Upper lobe of right lung (tissue), 1 donor: Measurements from ENCODE around the gene ABLIM2. TPM values are rescaled to one million over a fixed set of nuclear protein-coding genes. Genes with fewer than 3 reads are reported as not detected.

Source experiments
- ATAC-seq: fragments of 200-7000 bp; cut with Tn5 transposase; one replicate; pipeline ENCODE4 v1.9.1; 2020; ENCODE audit warnings: mild to moderate bottlenecking, moderate library complexity
- DNase-seq: peaks from one replicate; pipeline ENCODE4 v3.0.0-alpha.2; 2020
- H3K27ac ChIP-seq: fragments of 200-600 bp; one replicate; pipeline ENCODE4 v1.8.0; 2022
- H3K27me3 ChIP-seq: fragments of 200-600 bp; one replicate; pipeline ENCODE4 v1.8.0; 2022; ENCODE audit warnings: mild to moderate bottlenecking
- H3K36me3 ChIP-seq: fragments of 200-600 bp; one replicate; pipeline ENCODE4 v1.8.0; 2022
- H3K4me1 ChIP-seq: fragments of 200-600 bp; one replicate; pipeline ENCODE4 v1.8.0; 2022
- H3K4me3 ChIP-seq: fragments of 200-600 bp; one replicate; pipeline ENCODE4 v1.8.0; 2022; ENCODE audit warnings: mild to moderate bottlenecking
- H3K9me3 ChIP-seq: fragments of 200-600 bp; one replicate; pipeline ENCODE4 v1.8.0; 2022
- intact Hi-C: fragments of 100-400 bp; cut with DNase I; formaldehyde crosslinking; loops from one replicate; pipeline ENCODE4 v1.11.0; 2022
- total RNA-seq: library from RNA; stranded (reverse); fragmentation: NEBNext Ultra II Directional; extraction: Animal tissue kit (Norgen Biotek cat#: 25700); gene quantifications from one replicate; pipeline ENCODE4 v1.2.1, GENCODE V29; 2021
- TF ChIP-seq, protein P1 (sequence below): fragments of 200-600 bp; IDR thresholded peaks from one replicate; pipeline ENCODE4 v1.8.0; 2022; ENCODE audit warnings: antibody characterized with exemption
- donor health status: DM: no; HTN: yes; CAD: no; lungs with severe emphysema.

ABLIM2 gene
- total RNA-seq, 1 donor from 2014 or later, result 12.7 TPM

DNA sequence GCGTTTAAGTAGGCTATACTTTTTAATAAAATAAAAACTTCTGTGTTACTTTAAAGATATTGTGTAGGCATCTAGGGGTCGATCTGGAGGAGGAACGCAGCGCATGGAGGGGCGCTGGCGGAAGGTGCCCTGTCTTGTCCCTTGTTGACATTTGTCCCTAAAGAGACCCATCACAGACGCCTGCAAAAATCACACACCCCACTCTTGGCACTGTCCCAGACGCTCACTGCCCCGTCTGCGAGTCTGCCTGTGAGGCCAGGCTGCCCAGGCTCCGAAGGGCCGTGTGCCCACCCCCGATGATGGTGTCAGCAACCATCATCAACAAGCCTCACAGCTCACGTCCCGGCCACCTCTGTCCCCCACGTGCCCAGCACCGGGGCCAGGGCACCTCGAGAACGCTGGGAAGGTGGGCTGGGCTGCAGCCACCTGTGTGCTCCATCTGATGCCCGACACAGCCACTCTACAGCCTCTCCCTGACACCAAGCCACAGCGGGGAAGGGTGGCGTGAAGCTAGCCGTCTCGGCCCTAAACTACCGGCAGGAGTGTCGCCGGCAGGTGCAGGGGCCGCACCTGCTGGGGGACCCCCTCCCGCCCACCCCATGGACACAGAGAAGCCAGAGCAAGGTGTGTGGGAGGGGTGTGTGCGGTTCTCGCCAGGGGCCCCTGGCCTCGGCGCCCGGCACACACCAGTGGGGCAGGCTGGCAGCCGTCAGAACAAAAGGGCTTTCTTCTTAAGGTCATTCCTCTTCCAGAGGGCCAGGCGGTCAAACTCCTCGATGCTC, 192.1 kb downstream of the ABLIM2 start:
- no peak overlapping the region for H3K4me3 ChIP-seq

DNA sequence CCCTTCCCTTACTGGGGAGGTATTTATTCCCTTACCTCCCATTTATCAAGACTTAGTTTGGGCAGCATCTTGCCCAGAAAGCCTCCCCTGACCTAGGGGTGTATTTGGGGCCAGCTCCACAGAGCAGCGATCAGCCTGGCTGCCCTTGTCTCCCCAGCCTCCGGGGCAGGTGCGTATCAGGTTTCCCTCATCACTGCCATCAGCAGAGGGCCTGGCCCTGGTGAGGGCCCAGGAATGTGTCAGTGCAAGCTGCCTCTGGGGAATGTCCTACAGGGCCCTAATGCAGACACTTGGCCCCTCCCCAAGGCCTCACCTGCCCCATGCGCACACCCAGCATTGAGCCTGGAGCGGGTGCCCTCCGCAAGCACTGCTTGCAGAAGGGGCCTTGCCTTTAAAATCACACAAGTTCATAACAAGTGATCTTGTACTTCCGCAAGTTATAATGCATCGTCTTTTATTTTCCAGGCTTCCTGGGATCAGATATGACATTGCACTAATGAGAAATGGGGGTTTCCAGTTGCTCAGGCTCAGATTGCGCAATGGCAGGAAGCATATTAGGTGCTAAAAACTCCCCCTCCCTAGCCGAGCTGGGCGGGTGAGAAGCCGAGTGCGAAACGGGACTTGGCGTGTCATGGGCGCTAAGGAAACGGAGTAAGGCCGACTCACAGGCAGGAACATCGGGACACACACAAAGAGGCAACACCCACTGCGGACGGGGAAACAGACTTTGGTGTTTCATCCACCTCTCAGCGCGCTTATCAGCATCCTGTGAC, 193.5 kb downstream of the ABLIM2 start:
- intact Hi-C loops, result no loop called here
- H3K4me3 ChIP-seq, result no peak overlapping the region
- TF ChIP-seq, protein P1, sequence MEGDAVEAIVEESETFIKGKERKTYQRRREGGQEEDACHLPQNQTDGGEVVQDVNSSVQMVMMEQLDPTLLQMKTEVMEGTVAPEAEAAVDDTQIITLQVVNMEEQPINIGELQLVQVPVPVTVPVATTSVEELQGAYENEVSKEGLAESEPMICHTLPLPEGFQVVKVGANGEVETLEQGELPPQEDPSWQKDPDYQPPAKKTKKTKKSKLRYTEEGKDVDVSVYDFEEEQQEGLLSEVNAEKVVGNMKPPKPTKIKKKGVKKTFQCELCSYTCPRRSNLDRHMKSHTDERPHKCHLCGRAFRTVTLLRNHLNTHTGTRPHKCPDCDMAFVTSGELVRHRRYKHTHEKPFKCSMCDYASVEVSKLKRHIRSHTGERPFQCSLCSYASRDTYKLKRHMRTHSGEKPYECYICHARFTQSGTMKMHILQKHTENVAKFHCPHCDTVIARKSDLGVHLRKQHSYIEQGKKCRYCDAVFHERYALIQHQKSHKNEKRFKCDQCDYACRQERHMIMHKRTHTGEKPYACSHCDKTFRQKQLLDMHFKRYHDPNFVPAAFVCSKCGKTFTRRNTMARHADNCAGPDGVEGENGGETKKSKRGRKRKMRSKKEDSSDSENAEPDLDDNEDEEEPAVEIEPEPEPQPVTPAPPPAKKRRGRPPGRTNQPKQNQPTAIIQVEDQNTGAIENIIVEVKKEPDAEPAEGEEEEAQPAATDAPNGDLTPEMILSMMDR, result no peak
- no peaks in the 10 kb centered on the region for H3K9me3 ChIP-seq
- no peaks in the 10 kb centered on the region for H3K27me3 ChIP-seq
- H3K36me3 ChIP-seq, result no peaks in the 10 kb centered on the region
- DNase-seq, result no peak
- H3K4me1 ChIP-seq, result peaks cover 50% of the 10 kb centered on the region
- peak overlapping the region; percentile 71 for H3K27ac ChIP-seq
- ATAC-seq, result peak; percentile 34

More for the DNA sequence above, 192.1 kb downstream of the ABLIM2 start:
- TF ChIP-seq, protein P1, result no peak
- H3K4me1 ChIP-seq, result peaks cover 49% of the 10 kb centered on the region
- intact Hi-C loops, result no loop called here
- DNase-seq (no peak), ATAC-seq (no peak)
- H3K9me3 ChIP-seq, result no peaks in the 10 kb centered on the region
- no peaks in the 10 kb centered on the region for H3K36me3 ChIP-seq
- no peak overlapping the region for H3K27ac ChIP-seq
- no peaks in the 10 kb centered on the region for H3K27me3 ChIP-seq

DNA sequence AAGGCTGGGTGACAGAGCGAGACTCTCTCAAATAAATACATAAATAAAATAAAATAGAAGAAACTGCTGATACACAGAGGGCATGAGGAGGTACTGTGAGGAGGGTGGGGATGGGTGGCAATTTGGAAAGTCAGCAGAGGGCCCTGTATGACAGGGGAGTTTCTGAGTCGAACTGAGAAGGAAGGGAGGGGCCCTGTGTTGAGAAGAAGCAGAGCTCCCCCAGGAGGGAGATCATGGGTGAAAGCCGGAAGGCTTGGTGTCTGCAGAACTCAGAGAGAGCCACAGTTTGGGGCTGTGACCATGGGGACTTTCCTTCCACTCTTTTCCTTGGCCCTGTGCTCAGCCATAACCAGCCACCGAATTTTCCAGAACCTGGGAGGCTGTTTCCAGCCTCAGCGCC, 194.2 kb downstream of the ABLIM2 start:
- peaks cover 49% of the 10 kb centered on the region for H3K4me1 ChIP-seq
- H3K4me3 ChIP-seq, result no peak overlapping the region
- TF ChIP-seq, protein P1, result no peak
- H3K9me3 ChIP-seq, result no peaks in the 10 kb centered on the region
- no peak for DNase-seq
- peak overlapping the region; percentile 71 for H3K27ac ChIP-seq
- no peak for ATAC-seq
- no peaks in the 10 kb centered on the region for H3K27me3 ChIP-seq
- no peaks in the 10 kb centered on the region for H3K36me3 ChIP-seq
- intact Hi-C loops, result no loop called here

DNA sequence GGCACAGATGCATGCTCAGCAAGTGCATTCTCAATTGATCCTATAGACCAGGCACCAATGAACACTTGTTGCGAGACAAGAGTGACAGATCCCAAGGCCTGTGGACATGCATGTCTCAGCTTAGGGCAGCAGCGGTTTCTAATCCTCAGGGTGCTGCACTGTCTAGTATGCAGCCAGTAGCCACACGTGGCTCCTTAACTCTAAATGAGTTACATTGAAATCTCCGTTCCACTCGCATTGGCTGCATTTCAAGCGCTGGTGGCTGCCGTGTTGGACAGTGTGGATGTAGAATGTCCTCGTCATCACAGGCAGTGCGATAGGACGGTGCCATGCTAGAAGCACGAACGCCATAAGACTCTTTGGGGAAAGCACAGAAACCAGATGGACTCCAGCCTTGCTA, 194.9 kb downstream of the ABLIM2 start:
- Histone ChIP-seq H3K27ac (no peak overlapping the region), H3K9me3 (no peaks in the 10 kb centered on the region), H3K4me1 (peaks cover 42% of the 10 kb centered on the region), H3K27me3 (no peaks in the 10 kb centered on the region), H3K36me3 (no peaks in the 10 kb centered on the region), H3K4me3 (no peak overlapping the region)
- TF ChIP-seq, protein P1, result no peak
- intact Hi-C loops, result no loop called here
- DNase-seq, result no peak
- ATAC-seq, result no peak

DNA sequence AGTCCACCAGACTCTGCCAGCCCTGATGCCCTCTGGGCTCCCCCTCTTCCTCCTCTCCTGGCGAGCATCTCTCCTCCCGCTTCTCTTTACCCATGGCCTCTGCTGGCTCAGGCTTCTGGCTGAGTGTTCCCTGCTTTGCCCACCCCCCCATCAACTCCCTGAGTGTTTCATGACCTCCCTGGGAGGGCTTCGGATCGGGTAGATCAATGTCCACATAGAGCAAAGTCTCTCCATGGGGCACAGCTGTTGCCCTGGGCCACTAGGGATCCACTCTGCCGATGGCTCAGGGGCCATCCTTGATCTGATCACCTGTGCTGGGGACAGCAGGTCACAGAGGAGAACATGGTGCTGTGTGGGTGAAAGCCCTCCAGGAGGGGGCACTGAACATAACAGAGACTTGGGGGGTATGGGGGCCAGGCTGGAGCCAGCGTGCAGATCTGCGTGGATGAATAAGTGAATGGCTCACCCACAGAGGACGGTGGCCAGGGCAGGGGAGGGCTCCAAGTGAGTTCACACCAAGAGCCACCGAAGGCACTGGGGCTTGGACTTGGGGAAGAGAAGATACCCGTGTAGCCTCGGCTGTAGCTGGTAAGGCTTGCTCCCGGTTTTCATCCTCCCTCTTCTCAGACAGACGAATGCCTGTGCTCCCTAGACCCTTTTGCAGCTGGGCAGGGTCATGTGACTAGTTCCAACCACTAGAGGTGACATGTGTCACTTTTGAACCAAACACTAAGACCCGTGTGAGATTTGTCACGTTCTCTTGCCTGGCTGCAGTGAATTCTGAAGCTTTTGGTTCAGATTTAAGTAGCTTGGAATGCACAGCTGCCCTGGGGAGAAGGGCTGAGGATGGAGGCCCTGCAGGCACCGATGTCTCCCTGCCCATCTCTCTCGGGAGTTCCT, 195.8 kb downstream of the ABLIM2 start:
- DNase-seq (no peak), ATAC-seq (no peak)
- TF ChIP-seq, protein P1, result no peak
- intact Hi-C loops, result no loop called here
- Histone ChIP-seq H3K4me1 (peaks cover 37% of the 10 kb centered on the region), H3K9me3 (no peaks in the 10 kb centered on the region), H3K36me3 (no peaks in the 10 kb centered on the region), H3K4me3 (no peak overlapping the region), H3K27me3 (no peaks in the 10 kb centered on the region), H3K27ac (no peak overlapping the region)
